Pancreas (tissue), 10 donors: ENCODE results near the gene IHH. TPM values are rescaled to one million over a fixed set of nuclear protein-coding genes. Genes with fewer than 3 reads are reported as not detected.
A peak's percentile ranks its signal among the peaks of the same experiment; 100 is the strongest.

Experiments used
- ATAC-seq, 4 donors: fragments of 200-7000 bp; cut with Tn5 transposase; one replicate each; pipeline versions ENCODE4 v1.8.0 to v1.9.1; 2020; ENCODE audit warnings: mild to moderate bottlenecking in 4 of 4, moderate library complexity in 4 of 4
- DNase-seq, 6 donors: peaks; one replicate each; pipeline ENCODE4 v3.0.0-alpha.2; 2020
- FAIRE-seq: peaks from 2 replicates; lab custom pipeline; 2012; peaks lifted over from hg19 to GRCh38; lab: Jason Lieb, UNC
- H3K27ac ChIP-seq, 4 donors: fragments of 200-600 bp; sonication (generic); 1 replicate in 3 of 4; 2 replicates in 1 of 4; pipeline versions ENCODE4 v1.5.0 to v1.8.0; 2020
- H3K27me3 ChIP-seq, 4 donors: fragments of 200-600 bp; one replicate each; pipeline ENCODE4 v1.8.0; 2021
- H3K36me3 ChIP-seq, 3 donors: fragments of 200-600 bp; sonication (generic) in 1 of 3; one replicate each; pipeline versions ENCODE4 v1.5.0 to v1.8.0; 2020 to 2021
- H3K4me1 ChIP-seq, 3 donors: fragments of 200-600 bp; one replicate each; pipeline ENCODE4 v1.8.0; 2021
- H3K4me3 ChIP-seq, 4 donors: fragments of 200-600 bp; sonication (generic) in 2 of 4; one replicate each; pipeline versions ENCODE4 v1.5.0 to v1.8.0; 2020 to 2021
- H3K9me3 ChIP-seq, 4 donors: fragments of 200-600 bp; one replicate each; pipeline ENCODE4 v1.8.0; 2021
- CTCF ChIP-seq, 4 donors: fragments of 200-600 bp; sonication (generic) in 3 of 4; IDR thresholded peaks; one replicate each; pipeline versions ENCODE4 v1.5.0 to v1.8.0; 2021; ENCODE audit warnings: antibody characterized with exemption in 4 of 4
- WGBS, 2 donors: extraction: QIAGEN DNeasy Blood & Tissue Kit; methylation state at CpG; one replicate each; pipeline ENCODE4 v1.1.7; 2013; 5-methylcytosine and 5-hydroxymethylcytosine counted together
- intact Hi-C, 3 donors: fragments of 100-400 bp; cut with DNase I; formaldehyde crosslinking; loops; one replicate each; pipeline versions ENCODE4 v1.11.1 to v1.14.2; 2022
- polyA plus RNA-seq, 2 donors: library from polyadenylated mRNA; stranded (reverse); fragments of 200-250 nt; gene quantifications; one replicate each; pipeline ENCODE4 v1.2.3, GENCODE V29; 2013
- total RNA-seq, 6 donors: library from RNA; stranded (reverse); fragmentation: NEBNext Ultra II Directional in 4 of 6; extraction: Animal tissue kit (Norgen Biotek cat#: 25700) in 4 of 6; gene quantifications; one replicate each; pipeline versions ENCODE4 v1.2.1 to v1.2.4, GENCODE V29; 2021 to 2023
- donor health status: healthy with polysubstance abuse.
- donor health status: DM: no; HTN: no; CAD: no; lungs with moderate emphysema.
- donor health status: DM: no; HTN: no; CAD: no.
- donor health status: control.
- donor health status: control.
- donor health status: Bipolar disorder and iron deficiency.
- donor health status: DM: yes; HTN: yes; CAD: no.
- donor health status: DM: no; HTN: no; CAD: no.
- donor health status: DM: no; HTN: no; CAD: no.
- donor health status: DM: yes; HTN: yes; CAD: no.

The IHH gene
- total and polyA plus RNA-seq, 8 donors, result 0.09 to 0.19 (median 0.09) TPM; not detected in 5

GRCh38 chr2:219104107-219105035 is 43.6 kb upstream of the IHH start:
- peak in 3 of 4 donors; percentile 68 to 84 (median 70) for ATAC-seq
- H3K36me3 ChIP-seq, result no peaks in the 10 kb centered on the region
- H3K27me3 ChIP-seq, result no peaks in the 10 kb centered on the region
- WGBS, 2 donors, result 60 to 71% methylated on average over 4 of the region's 4 CpGs
- TF ChIP-seq CTCF (IDR thresholded peaks at IDR 0.05), result peak; percentile 57 to 79 (median 69)
- H3K27ac ChIP-seq, result no peak overlapping the region
- no peak for FAIRE-seq
- no peaks in the 10 kb centered on the region for H3K4me1 ChIP-seq
- DNase-seq, result no peak
- intact Hi-C loops, result no loop called here
- H3K9me3 ChIP-seq, result no peaks in the 10 kb centered on the region
- H3K4me3 ChIP-seq, result no peak overlapping the region

- WGBS, 2 donors, result 89 to 90% methylated on average over 1 of the region's 1 CpG
- H3K27me3 ChIP-seq, result no peaks in the 10 kb centered on the region
- no peak for TF ChIP-seq CTCF (IDR thresholded peaks at IDR 0.05)
- no peaks in the 10 kb centered on the region for H3K4me1 ChIP-seq
- no peaks in the 10 kb centered on the region for H3K36me3 ChIP-seq
- no peak for FAIRE-seq
- no peak overlapping the region for H3K27ac ChIP-seq
- intact Hi-C loops, result no loop called here
- no peak overlapping the region for H3K4me3 ChIP-seq
- no peak for DNase-seq
- H3K9me3 ChIP-seq, result no peaks in the 10 kb centered on the region
- ATAC-seq, result no peak
These were observed 38.6 kb upstream of the IHH start for GRCh38 chr2:219099329-219099728.

- 84 to 89% methylated on average over 1 of the region's 1 CpG for WGBS, 2 donors
- DNase-seq (no peak), ATAC-seq (no peak), FAIRE-seq (no peak)
- Histone ChIP-seq H3K27ac (no peak overlapping the region), H3K9me3 (no peaks in the 10 kb centered on the region), H3K36me3 (no peaks in the 10 kb centered on the region), H3K4me3 (no peak overlapping the region), H3K4me1 (no peaks in the 10 kb centered on the region), H3K27me3 (no peaks in the 10 kb centered on the region)
- TF ChIP-seq CTCF (IDR thresholded peaks at IDR 0.05), result no peak
- intact Hi-C loops, result no loop called here
These were observed 34.8 kb upstream of the IHH start for GRCh38 chr2:219095406-219095935.

GRCh38 chr2:219094171-219094570 is 33.5 kb upstream of the IHH start:
- 83 to 87% methylated on average over 3 of the region's 3 CpGs for WGBS, 2 donors
- no peak for ATAC-seq
- Histone ChIP-seq H3K9me3 (no peaks in the 10 kb centered on the region), H3K4me1 (no peaks in the 10 kb centered on the region), H3K27me3 (no peaks in the 10 kb centered on the region), H3K36me3 (no peaks in the 10 kb centered on the region), H3K4me3 (no peak overlapping the region), H3K27ac (no peak overlapping the region)
- intact Hi-C loops, result no loop called here
- FAIRE-seq, result no peak
- no peak for TF ChIP-seq CTCF (IDR thresholded peaks at IDR 0.05)
- no peak for DNase-seq
